GM10266 (cell line): ENCODE results near the gene MORN1.
"Not testable (repeated sequence)": the region's sequence is repeated elsewhere in the genome, so short reads cannot be mapped to it uniquely, and the experiment has no call there.

Source experiments
- DNase-seq: peaks from one replicate; pipeline ENCODE4 v3.0.0; 2012; ENCODE audit errors: extremely low spot score
- TF ChIP-seq, protein P1 (sequence below): IDR thresholded peaks from 2 replicates; pipeline ENCODE4 v1.5.1; 2012; ENCODE audit warnings: mild to moderate bottlenecking, low read depth; ENCODE audit not compliant: control insufficient read depth, insufficient read depth; ENCODE audit errors: missing control alignments

Gene MORN1

DNA sequence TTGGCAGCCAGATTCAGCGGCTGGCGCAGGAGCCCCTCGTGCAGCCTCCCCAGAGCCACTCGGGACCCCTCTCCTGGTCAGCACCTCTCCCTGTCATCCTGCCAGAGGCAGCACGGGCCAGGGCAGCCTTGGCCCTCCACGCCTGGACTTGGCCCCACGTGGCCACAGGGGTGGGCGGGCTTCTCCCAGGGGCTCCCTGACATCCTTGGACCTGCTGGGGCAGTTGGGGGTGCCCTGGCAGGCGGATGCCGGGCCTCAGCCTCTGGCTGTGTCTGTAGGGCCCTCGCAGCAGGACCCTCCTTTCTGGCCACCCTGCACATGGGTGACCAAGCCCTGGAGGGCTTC lies 60.2 kb downstream of the MORN1 start:
- DNase-seq, result no peak
- TF ChIP-seq, protein P1, sequence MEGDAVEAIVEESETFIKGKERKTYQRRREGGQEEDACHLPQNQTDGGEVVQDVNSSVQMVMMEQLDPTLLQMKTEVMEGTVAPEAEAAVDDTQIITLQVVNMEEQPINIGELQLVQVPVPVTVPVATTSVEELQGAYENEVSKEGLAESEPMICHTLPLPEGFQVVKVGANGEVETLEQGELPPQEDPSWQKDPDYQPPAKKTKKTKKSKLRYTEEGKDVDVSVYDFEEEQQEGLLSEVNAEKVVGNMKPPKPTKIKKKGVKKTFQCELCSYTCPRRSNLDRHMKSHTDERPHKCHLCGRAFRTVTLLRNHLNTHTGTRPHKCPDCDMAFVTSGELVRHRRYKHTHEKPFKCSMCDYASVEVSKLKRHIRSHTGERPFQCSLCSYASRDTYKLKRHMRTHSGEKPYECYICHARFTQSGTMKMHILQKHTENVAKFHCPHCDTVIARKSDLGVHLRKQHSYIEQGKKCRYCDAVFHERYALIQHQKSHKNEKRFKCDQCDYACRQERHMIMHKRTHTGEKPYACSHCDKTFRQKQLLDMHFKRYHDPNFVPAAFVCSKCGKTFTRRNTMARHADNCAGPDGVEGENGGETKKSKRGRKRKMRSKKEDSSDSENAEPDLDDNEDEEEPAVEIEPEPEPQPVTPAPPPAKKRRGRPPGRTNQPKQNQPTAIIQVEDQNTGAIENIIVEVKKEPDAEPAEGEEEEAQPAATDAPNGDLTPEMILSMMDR, result no peak

DNA sequence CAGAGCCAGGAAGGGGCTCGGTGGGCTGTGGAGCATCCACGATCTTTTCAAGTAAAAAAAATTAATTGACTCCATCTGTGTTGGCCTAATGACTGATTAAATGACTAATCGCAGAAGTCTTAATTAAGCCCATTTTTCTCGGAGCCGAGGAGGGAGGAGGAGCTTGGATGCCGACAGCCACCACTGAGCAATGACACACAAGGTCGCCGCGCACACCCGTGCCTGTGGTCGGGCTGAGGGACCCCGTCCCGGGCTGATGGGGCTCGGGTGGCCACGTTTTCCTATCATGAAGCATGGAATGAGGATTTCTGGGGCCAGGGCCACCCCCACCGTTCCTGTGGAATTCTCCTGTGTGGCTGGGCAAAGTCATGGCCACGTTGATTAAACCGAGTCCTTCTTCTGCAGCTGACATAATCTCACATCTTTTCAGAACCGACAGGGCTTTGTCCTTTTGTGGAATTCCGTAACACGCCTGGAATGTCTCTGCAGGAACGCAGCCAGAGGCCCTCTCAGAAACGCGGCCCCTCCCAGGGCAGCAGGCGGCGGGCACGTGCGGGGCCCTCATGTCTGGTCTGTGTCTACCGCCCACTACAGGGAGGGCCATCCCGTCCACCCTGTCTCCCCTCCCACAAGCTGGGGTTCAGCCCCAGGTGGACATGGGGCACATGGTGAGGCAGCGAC lies 60.7 kb downstream of the MORN1 start:
- TF ChIP-seq, protein P1, result no peak
- DNase-seq, result no peak

GRCh38 chr1:2330035-2330434 lies 61.3 kb downstream of the MORN1 start:
- TF ChIP-seq, protein P1, result no peak
- DNase-seq, result no peak

DNA sequence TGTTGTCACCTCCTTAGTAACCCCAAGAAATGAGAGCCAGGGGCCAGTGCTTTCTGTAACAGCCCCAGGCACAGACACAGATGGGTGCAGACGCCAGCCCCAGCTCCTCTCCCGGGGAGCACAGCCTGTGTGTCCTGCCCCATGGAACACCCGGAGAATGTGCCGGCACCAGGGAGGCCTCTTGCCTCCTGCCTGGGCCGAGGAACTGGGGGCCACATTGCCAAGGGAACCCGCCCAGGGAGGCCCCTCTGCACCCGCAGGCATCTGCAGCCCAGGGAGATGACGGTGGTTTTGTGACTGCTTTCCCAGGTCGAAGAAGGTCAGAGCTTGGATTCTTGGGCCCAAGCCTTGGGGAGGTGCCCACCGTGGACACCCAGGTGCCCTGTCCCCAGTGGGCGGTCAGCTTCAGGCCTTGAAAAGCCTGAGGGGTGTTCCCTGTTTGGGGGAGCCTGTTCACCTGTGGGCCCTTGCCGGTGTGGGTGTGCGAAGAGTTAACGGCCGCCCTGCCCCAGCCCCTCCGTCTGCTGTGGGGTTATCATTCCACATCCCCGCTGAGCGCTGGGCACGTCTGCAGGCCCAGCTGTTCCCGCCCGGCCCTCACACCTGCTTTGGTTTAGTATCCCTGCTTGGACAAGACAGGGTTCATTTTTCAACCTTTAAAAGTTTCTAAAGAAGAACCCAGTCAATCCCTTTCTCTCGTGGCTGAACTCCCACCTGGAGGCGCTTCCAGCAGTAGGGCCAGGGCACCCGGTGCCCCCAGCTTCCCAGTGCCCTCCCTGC lies 62.5 kb downstream of the MORN1 start:
- TF ChIP-seq, protein P1, result no peak
- DNase-seq, result no peak

DNA sequence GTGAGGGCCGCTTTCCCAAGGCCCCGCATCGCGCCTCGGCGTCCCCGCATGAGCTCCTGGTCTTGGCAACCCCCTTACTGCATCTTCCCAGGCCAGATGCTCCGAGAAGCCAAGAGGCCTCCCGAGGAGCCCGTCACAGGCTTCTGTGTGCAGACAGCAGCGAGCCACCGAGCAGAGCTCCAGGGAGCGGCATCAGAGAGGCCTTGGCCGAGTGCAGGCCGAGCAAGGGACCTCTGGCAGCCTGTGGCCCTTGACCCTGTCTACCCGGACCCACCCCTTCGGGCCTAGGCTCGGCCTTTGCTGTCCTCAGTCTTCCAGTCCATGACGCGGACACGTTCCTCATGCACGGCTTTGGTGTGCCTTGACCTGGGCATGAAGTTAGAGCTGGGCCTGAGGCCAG lies 63.5 kb downstream of the MORN1 start:
- TF ChIP-seq, protein P1, result no peak
- DNase-seq, result no peak

- DNase-seq, result not testable (repeated sequence)
These were observed 64.2 kb downstream of the MORN1 start for GRCh38 chr1:2327162-2327561.

GRCh38 chr1:2326524-2326923 lies 64.8 kb downstream of the MORN1 start:
- DNase-seq, result no peak
- TF ChIP-seq, protein P1, result no peak
